ENCODE results near the gene F2R.

The F2R gene

DNA sequence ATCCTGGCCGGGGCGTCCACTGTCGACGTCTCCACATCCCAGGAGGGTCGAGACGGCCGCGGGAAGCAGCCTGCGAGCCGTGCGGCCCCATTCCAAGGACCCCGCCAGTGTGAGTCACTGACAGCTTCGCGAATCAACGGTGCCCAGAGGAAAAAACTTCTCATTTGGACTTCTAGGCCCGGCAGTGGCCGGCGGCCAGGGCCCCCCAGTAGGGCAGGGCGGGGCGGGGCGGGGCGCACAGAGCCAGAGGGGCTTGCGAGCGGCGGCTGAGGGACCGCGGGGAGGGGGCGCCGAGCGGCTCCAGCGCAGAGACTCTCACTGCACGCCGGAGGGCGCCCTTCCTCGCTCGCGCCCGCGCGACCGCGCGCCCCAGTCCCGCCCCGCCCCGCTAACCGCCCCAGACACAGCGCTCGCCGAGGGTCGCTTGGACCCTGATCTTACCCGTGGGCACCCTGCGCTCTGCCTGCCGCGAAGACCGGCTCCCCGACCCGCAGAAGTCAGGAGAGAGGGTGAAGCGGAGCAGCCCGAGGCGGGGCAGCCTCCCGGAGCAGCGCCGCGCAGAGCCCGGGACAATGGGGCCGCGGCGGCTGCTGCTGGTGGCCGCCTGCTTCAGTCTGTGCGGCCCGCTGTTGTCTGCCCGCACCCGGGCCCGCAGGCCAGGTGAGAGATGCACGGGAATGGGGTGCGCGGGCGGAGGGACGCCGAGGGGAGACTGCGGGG, at the start of gene F2R:
F2R (plus strand) TSS at position 391 of the 720 bp plus-strand sequence; CDS start at position 573, 182 bp downstream.
- Histone ChIP-seq H3K36me3 (ENCODE audit: insufficient read depth, insufficient read length, low read length) (no peaks in the 10 kb centered on the region), H3K27me3 (ENCODE audit: insufficient read depth, insufficient read length) (peaks cover 22% of the 10 kb centered on the region), H3K9ac (ENCODE audit: insufficient read length, low read depth) (peak within 1 kb of the TSS; percentile 81), H3K9me3 (ENCODE audit: insufficient read depth, low read length) (no peaks in the 10 kb centered on the region), H3K4me1 (ENCODE audit: insufficient read depth, insufficient read length) (no peaks in the 10 kb centered on the region), H3K4me3 (ENCODE audit: insufficient read length, low read depth) (peak within 1 kb of the TSS; percentile 81)
- TF ChIP-seq SUZ12 (IDR thresholded peaks at IDR 0.05; ENCODE audit: extremely low read depth, insufficient read depth, insufficient read length) (no peak), ZNF274 (IDR thresholded peaks at IDR 0.05; ENCODE audit: low read depth, low read length) (no peak), YY1 (IDR thresholded peaks at IDR 0.05; ENCODE audit: insufficient read depth, insufficient read length) (no peak)
- no peak for DNase-seq (ENCODE audit: low read depth, low spot score)

DNA sequence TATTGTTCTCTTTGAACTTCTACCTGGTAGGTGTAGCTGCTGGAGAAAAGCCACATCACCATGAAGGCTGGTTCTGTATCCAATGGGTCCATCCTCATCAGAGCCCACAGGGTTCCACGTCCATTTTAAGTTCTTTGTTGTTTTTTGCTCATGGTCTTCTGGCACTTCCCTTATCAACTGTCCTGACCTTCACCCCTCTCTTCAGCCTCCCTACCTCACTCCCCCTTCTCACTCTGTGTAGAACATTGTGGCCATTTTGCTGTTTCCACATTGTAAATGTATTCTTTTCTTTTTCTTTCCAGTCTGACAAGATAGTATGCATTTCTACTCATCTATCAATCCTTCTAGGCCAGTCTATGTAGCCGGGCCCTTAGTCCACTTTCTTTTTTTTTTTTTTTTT, 48.4 kb upstream of the F2R start:
- Histone ChIP-seq H3K36me3 (ENCODE audit: insufficient read depth, insufficient read length, low read length) (no peaks in the 10 kb centered on the region), H3K4me1 (ENCODE audit: insufficient read depth, insufficient read length) (no peaks in the 10 kb centered on the region), H3K27me3 (ENCODE audit: insufficient read depth, insufficient read length) (no peaks in the 10 kb centered on the region), H3K4me3 (ENCODE audit: insufficient read length, low read depth) (no peak overlapping the region), H3K9me3 (ENCODE audit: insufficient read depth, low read length) (no peaks in the 10 kb centered on the region), H3K9ac (ENCODE audit: insufficient read length, low read depth) (no peak overlapping the region)
- DNase-seq (ENCODE audit: low read depth, low spot score): no peak
- TF ChIP-seq SUZ12 (IDR thresholded peaks at IDR 0.05; ENCODE audit: extremely low read depth, insufficient read depth, insufficient read length): no peak
- TF ChIP-seq YY1 (IDR thresholded peaks at IDR 0.05; ENCODE audit: insufficient read depth, insufficient read length): no peak
- no peak for TF ChIP-seq ZNF274 (IDR thresholded peaks at IDR 0.05; ENCODE audit: low read depth, low read length)

DNA sequence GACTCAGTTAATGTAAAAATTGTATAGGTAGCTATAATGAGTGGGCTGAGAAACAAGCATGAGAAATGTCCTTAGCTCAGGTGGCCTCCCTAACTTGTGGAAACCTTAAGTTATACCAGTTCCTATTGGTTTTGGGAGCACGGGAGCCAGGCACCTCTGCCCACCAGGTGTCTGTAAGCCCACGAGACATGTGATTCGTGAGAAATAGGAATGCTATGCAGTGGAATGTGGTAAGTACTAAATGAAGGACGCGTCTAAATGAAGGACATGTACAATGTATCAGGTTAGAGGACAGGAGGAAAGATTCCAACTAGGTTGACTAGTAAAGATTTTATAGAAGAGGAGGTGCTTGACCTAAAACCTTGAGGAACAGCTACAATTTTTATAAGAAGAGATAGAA, 46.7 kb upstream of the F2R start:
- TF ChIP-seq ZNF274 (IDR thresholded peaks at IDR 0.05; ENCODE audit: low read depth, low read length) (no peak), YY1 (IDR thresholded peaks at IDR 0.05; ENCODE audit: insufficient read depth, insufficient read length) (no peak), SUZ12 (IDR thresholded peaks at IDR 0.05; ENCODE audit: extremely low read depth, insufficient read depth, insufficient read length) (no peak)

DNA sequence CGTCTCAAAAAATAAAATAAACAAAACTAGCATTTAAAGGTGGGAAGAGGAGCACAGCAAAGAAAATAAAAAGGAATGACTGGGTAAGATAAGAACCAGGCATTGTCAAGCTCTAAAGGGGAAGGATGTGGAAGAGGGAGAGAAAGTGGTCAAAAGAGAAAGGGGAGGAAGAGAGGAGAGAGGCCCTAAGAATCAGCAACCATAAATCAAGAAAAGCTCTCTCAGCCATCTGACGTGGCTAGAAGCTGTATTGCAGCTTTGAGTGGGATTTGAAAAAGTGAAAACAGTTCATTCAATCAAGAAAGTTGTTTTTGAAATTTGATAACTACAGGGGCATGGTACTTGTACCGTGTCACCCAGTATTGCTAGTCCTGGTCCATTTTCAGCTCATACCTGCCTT, 45.4 kb upstream of the F2R start:
- no peak for DNase-seq (ENCODE audit: low read depth, low spot score)
- Histone ChIP-seq H3K9me3 (ENCODE audit: insufficient read depth, low read length) (no peaks in the 10 kb centered on the region), H3K4me1 (ENCODE audit: insufficient read depth, insufficient read length) (no peaks in the 10 kb centered on the region), H3K36me3 (ENCODE audit: insufficient read depth, insufficient read length, low read length) (peaks cover 9% of the 10 kb centered on the region), H3K9ac (ENCODE audit: insufficient read length, low read depth) (no peak overlapping the region), H3K4me3 (ENCODE audit: insufficient read length, low read depth) (no peak overlapping the region), H3K27me3 (ENCODE audit: insufficient read depth, insufficient read length) (no peaks in the 10 kb centered on the region)
- TF ChIP-seq SUZ12 (IDR thresholded peaks at IDR 0.05; ENCODE audit: extremely low read depth, insufficient read depth, insufficient read length) (no peak), YY1 (IDR thresholded peaks at IDR 0.05; ENCODE audit: insufficient read depth, insufficient read length) (no peak), ZNF274 (IDR thresholded peaks at IDR 0.05; ENCODE audit: low read depth, low read length) (no peak)

More for the DNA sequence above, 46.7 kb upstream of the F2R start:
- H3K36me3 ChIP-seq (ENCODE audit: insufficient read depth, insufficient read length, low read length): peaks cover 3% of the 10 kb centered on the region
- no peaks in the 10 kb centered on the region for H3K4me1 ChIP-seq (ENCODE audit: insufficient read depth, insufficient read length)
- H3K27me3 ChIP-seq (ENCODE audit: insufficient read depth, insufficient read length): no peaks in the 10 kb centered on the region
- no peak overlapping the region for H3K9ac ChIP-seq (ENCODE audit: insufficient read length, low read depth)
- no peak for DNase-seq (ENCODE audit: low read depth, low spot score)
- no peak overlapping the region for H3K4me3 ChIP-seq (ENCODE audit: insufficient read length, low read depth)
- no peaks in the 10 kb centered on the region for H3K9me3 ChIP-seq (ENCODE audit: insufficient read depth, low read length)

DNA sequence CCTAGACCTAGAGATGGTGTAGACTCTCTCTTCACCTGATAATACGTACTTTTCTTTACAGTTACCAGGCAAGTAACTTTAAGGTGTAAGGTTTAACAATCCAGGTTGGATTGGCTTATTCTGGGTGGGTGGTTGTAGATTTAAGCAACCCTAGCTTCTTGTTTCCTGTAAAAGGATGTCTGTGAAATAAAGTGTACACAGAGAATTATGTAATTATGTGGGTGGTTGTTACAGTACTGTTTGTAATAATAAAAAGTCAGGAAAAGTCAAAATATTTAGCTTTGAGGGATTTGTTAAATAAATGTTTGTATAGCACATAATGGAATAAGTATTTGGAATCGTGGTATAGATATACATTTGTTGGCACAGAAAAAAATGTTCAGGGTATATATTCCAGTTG, 43.7 kb upstream of the F2R start:
- DNase-seq (ENCODE audit: low read depth, low spot score): no peak
- TF ChIP-seq YY1 (IDR thresholded peaks at IDR 0.05; ENCODE audit: insufficient read depth, insufficient read length): no peak
- TF ChIP-seq SUZ12 (IDR thresholded peaks at IDR 0.05; ENCODE audit: extremely low read depth, insufficient read depth, insufficient read length): no peak
- no peak for TF ChIP-seq ZNF274 (IDR thresholded peaks at IDR 0.05; ENCODE audit: low read depth, low read length)
- no peak overlapping the region for H3K4me3 ChIP-seq (ENCODE audit: insufficient read length, low read depth)
- no peak overlapping the region for H3K9ac ChIP-seq (ENCODE audit: insufficient read length, low read depth)
- H3K9me3 ChIP-seq (ENCODE audit: insufficient read depth, low read length): no peaks in the 10 kb centered on the region
- no peaks in the 10 kb centered on the region for H3K4me1 ChIP-seq (ENCODE audit: insufficient read depth, insufficient read length)
- no peaks in the 10 kb centered on the region for H3K27me3 ChIP-seq (ENCODE audit: insufficient read depth, insufficient read length)
- peaks cover 9% of the 10 kb centered on the region for H3K36me3 ChIP-seq (ENCODE audit: insufficient read depth, insufficient read length, low read length)

DNA sequence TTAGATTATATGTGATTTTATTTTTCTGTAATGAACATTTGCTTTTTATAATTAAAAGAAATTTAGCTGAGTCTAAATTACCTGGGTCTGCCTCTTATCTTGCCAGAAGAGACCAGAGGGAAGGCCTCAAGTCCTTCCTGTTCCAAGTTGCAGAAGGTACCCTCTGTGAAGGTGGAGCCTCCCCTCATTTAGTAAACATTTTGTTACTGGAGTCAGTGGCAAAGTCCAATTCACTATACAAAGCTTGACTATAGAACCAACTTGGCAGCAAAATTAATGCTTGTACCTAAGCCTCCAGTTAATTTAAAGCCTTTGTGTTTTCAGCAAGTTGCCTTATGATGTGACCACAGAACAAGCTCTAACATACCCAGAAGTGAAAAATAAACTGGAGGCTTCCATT, 42.8 kb upstream of the F2R start:
- H3K9me3 ChIP-seq (ENCODE audit: insufficient read depth, low read length): no peaks in the 10 kb centered on the region
- no peaks in the 10 kb centered on the region for H3K27me3 ChIP-seq (ENCODE audit: insufficient read depth, insufficient read length)
- no peak overlapping the region for H3K9ac ChIP-seq (ENCODE audit: insufficient read length, low read depth)
- no peak for DNase-seq (ENCODE audit: low read depth, low spot score)
- H3K36me3 ChIP-seq (ENCODE audit: insufficient read depth, insufficient read length, low read length): peaks cover 9% of the 10 kb centered on the region
- H3K4me3 ChIP-seq (ENCODE audit: insufficient read length, low read depth): no peak overlapping the region
- TF ChIP-seq SUZ12 (IDR thresholded peaks at IDR 0.05; ENCODE audit: extremely low read depth, insufficient read depth, insufficient read length): no peak
- TF ChIP-seq ZNF274 (IDR thresholded peaks at IDR 0.05; ENCODE audit: low read depth, low read length): no peak
- no peak for TF ChIP-seq YY1 (IDR thresholded peaks at IDR 0.05; ENCODE audit: insufficient read depth, insufficient read length)
- no peaks in the 10 kb centered on the region for H3K4me1 ChIP-seq (ENCODE audit: insufficient read depth, insufficient read length)

DNA sequence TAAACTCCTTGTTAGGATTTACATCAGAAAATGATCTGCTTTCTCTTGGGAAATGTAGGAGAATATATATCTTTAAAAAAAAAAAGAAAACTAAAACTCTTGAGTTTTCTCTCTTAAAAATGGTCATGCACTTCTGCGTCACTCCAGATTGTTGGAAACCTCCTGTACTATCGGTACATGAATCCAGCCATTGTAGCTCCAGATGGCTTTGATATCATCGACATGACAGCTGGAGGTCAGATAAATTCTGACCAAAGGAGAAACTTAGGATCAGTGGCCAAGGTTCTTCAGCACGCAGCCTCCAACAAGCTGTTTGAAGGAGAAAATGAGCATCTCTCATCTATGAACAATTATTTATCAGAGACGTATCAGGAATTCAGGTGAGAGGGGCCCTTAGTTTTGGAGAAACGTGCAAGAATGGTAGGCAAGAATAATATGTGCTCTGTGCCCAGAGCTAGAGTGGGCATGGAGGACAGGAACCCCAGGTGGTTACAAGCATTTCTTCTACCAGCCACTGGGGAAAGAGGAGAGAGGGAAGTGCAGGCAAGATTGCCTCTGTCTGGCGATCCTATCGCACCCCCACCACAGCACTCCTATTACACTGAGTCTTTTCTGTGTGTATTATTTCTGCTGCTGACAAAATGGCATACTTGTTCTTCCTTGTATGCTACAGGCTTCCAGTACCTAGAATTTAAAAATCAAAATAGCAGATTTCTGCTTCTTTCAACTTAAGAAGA, 41.4 kb upstream of the F2R start:
- Histone ChIP-seq H3K4me3 (ENCODE audit: insufficient read length, low read depth) (no peak overlapping the region), H3K4me1 (ENCODE audit: insufficient read depth, insufficient read length) (no peaks in the 10 kb centered on the region), H3K27me3 (ENCODE audit: insufficient read depth, insufficient read length) (no peaks in the 10 kb centered on the region), H3K9ac (ENCODE audit: insufficient read length, low read depth) (no peak overlapping the region), H3K36me3 (ENCODE audit: insufficient read depth, insufficient read length, low read length) (peaks cover 9% of the 10 kb centered on the region), H3K9me3 (ENCODE audit: insufficient read depth, low read length) (no peaks in the 10 kb centered on the region)
- DNase-seq (ENCODE audit: low read depth, low spot score): no peak
- TF ChIP-seq SUZ12 (IDR thresholded peaks at IDR 0.05; ENCODE audit: extremely low read depth, insufficient read depth, insufficient read length) (no peak), ZNF274 (IDR thresholded peaks at IDR 0.05; ENCODE audit: low read depth, low read length) (no peak), YY1 (IDR thresholded peaks at IDR 0.05; ENCODE audit: insufficient read depth, insufficient read length) (no peak)
